A549 (cell line): ENCODE data around the gene PMVK.

Experiments used
- EP300 ChIP-seq, 2 experiments: fragments of >200 bp; sonication (Bioruptor Twin); formaldehyde crosslinking; IDR thresholded peaks; 2 replicates in 1 of 2; 3 replicates in 1 of 2; pipeline ENCODE4 v1.6.1; 2016 to 2017
- GATA3 ChIP-seq: IDR thresholded peaks from 2 replicates; pipeline ENCODE4 v1.6.1; 2012; ENCODE audit warnings: borderline replicate concordance
- JUN ChIP-seq, 2 experiments: fragments of >200 bp; sonication (Bioruptor Twin); formaldehyde crosslinking; IDR thresholded peaks; 2 replicates in 1 of 2; 3 replicates in 1 of 2; pipeline ENCODE4 v1.6.1; 2016 to 2017
- MAX ChIP-seq: IDR thresholded peaks from 2 replicates; pipeline ENCODE4 v1.6.1; 2012
- POLR2AphosphoS2 ChIP-seq: conservative IDR thresholded peaks from 2 replicates; pipeline ENCODE4 v1.6.1; 2012; ENCODE audit warnings: low read length, improper control_type of control experiment, inconsistent platforms
- RFX5 ChIP-seq: fragments of 450-650 bp; IDR thresholded peaks from 2 replicates; pipeline ENCODE4 v1.7.1; 2014; ENCODE audit warnings: antibody characterized with exemption, mild to moderate bottlenecking, moderate library complexity
- ZSCAN20 ChIP-seq: fragments of 250-450 bp; sonication (Bioruptor Pico); IDR thresholded peaks from 2 replicates; pipeline ENCODE4 v1.8.0; 2022; ENCODE audit warnings: mild to moderate bottlenecking, moderate library complexity
- TF ChIP-seq, protein P1 (sequence below): fragments of >200 bp; sonication (Bioruptor Twin); formaldehyde crosslinking; IDR thresholded peaks from 3 replicates; pipeline ENCODE4 v1.5.1; 2016

DNA sequence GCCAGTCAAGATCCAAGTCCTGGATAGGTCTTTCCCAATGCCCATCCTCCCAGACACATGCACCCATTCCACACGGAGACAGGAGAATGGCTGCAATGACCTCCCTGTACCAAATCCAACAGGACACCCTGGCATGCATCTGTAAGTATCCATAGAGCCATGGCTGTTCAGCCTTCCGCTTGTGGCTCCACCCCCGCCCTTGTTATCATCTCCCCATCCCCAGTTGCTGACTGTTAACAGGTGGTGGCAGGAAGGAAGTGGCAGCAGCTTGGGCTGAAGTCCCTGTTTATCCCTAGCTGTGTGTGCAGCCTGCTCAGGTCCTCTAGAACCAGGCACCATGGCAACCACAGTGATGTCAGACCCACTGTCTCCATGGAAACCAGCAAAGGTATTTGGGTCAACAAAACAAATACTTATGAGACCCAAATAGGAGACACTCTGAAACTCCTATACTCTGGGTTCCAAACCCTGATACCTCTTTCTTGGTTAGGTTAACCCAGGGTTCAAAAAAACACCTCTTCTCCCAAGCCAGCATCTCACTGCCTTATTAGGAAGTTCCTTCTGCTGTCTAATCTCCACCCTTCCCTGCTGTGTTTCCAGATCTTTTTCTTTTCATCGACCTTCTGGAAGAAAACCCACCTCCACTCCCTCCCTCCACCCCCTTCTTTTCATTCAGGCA is 18.7 kb upstream of the PMVK start:
- no peak for TF ChIP-seq RFX5
- TF ChIP-seq MAX: no peak
- TF ChIP-seq, protein P1, sequence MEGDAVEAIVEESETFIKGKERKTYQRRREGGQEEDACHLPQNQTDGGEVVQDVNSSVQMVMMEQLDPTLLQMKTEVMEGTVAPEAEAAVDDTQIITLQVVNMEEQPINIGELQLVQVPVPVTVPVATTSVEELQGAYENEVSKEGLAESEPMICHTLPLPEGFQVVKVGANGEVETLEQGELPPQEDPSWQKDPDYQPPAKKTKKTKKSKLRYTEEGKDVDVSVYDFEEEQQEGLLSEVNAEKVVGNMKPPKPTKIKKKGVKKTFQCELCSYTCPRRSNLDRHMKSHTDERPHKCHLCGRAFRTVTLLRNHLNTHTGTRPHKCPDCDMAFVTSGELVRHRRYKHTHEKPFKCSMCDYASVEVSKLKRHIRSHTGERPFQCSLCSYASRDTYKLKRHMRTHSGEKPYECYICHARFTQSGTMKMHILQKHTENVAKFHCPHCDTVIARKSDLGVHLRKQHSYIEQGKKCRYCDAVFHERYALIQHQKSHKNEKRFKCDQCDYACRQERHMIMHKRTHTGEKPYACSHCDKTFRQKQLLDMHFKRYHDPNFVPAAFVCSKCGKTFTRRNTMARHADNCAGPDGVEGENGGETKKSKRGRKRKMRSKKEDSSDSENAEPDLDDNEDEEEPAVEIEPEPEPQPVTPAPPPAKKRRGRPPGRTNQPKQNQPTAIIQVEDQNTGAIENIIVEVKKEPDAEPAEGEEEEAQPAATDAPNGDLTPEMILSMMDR: no peak
- TF ChIP-seq EP300 (IDR thresholded peaks at IDR 0.05): no peak
- TF ChIP-seq ZSCAN20: no peak
- TF ChIP-seq POLR2AphosphoS2: no peak
- TF ChIP-seq JUN (IDR thresholded peaks at IDR 0.05): no peak
- TF ChIP-seq GATA3: no peak
